Measurements from ENCODE around the gene NDUFS8.

The NDUFS8 gene

DNA sequence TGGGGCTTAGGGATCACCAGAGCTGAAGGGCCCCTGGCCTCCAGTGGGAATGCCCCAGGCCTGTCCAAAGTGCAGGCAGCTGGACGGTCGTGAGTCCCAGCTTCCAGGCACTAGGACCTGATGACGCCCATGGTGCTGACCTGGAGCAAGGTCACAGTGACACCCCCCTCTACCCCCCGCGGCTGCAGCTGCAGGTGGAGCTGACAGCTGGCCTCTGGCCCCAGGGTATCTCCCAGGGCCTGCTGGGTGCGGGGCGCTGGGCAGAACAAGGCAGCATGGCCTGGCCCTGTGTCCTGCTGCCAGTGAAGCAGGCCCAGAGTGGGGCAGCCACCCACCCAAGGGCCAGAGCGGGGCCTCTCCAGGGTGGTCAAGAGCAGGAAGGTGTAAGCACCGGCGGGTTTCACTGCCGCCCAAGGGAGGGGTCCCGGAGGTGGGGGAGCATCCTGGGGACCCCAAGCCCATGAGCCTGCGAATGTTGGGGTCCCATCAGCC lies 7.8 kb downstream of the NDUFS8 start:
- no peak for DNase-seq

DNA sequence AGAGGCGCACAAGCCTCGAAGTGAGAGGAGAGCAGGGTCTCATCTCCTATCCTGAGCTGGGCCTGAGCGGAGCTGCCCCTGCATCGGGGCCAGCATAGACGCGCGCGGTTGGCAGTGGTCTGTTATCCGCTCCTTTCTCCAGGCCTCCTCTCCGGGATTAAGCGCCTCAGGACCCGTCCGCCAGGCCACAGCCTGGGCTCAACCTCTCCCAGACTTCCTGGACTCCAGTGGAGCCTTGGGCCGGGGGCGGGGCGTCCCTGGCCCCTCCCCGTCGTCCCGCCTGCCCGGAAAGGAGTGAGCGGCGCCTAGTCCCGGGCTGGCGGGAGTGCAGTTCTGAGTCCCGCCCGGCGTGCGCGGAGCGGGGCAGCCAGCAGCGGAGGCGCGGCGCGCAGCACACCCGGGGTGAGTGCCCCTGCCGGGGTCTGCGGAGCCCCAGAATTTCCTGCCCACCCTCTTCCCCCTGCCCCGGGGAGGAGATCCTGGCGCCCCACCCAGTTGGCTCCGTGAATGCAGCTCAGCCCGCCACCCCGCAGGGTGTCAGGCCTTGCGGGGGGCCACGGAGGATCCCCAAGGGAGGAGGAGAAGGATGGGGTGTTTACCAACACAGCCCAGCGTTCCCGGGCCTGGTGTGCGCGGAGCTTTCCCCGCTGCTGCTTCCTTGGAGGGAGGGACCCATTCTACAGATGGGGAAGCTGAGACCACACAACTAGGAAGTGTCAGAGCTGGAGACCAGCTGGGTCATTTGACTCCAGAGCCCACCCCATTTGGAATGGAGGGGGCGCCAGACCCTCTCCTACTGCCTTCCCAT lies 8.4 kb downstream of the NDUFS8 start, which contains the start of gene TCIRG1:
TCIRG1 (plus strand) TSS at position 308 of the 808 bp plus-strand sequence. CDS start 2,247 bp downstream, outside the sequence.
- DNase-seq = no peak

DNA sequence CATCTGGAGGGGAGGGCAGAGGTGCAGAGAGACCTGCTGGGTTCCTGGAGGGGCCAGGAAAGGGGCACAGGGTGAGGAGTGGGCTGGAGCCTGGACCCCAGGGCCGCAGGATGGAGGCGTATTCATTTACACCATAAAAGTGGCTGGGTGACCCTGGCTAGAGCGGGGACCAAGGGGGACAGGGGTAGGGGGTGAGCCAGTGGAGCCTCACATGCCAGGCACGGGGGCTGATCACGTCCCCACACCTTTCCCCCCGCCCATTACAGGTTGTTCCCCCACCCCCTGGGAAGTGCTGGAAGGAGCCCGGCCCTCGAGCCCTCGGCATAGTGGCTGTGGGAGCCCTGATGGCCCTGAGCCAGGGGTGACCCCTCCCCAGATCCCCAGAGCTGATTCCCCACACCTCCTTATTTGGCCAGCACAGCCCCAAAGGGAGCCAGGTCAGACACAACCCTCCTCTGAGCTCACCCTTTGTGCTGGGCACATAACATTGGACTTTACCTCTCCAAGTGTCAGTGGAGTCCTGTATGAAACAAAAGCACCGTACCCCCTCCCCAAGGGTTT lies 9.1 kb downstream of the NDUFS8 start:
- no peak for DNase-seq

DNA sequence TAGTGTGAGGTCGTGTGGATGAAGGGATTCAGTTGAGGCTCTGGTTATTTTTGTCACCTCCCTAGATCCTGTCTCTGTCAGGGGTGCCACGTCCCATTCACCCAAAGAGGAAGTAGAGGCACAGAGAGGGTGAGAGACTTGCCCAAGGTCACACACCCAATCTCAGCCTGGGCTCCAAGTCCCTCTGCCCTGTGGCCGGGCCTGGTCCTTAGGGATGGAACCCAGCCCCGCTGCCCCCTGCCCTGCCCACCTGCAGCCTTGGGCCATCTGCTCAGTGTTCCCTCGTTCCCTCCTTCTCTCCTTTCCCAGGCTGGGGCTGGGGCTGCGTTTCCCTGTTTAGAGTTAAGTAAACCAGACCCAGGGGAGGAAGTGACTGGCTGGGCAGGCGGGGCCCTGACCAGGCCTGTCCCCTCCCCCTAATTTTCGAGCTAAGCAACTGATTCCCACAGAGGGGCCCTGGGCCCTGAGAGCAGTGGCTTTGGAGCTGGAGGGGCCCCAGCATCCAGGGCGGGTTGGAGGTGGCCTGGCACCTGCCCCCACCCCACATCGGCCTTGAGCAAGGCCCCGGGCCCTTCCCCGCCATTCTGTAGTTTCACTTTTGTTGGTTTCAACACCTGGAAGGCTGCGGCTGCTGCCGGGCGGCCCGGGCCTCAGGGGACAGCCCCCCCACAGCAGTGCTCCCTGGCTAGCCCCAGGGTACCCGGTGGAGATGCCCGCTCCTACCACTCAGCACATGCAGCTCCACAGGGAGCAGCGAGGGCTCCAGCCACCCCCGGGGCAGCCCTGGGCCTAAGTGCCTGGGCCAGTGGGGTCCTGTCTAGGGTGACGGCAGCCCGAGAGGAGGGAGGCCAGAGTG lies 9.8 kb downstream of the NDUFS8 start:
- DNase-seq = no peak

DNA sequence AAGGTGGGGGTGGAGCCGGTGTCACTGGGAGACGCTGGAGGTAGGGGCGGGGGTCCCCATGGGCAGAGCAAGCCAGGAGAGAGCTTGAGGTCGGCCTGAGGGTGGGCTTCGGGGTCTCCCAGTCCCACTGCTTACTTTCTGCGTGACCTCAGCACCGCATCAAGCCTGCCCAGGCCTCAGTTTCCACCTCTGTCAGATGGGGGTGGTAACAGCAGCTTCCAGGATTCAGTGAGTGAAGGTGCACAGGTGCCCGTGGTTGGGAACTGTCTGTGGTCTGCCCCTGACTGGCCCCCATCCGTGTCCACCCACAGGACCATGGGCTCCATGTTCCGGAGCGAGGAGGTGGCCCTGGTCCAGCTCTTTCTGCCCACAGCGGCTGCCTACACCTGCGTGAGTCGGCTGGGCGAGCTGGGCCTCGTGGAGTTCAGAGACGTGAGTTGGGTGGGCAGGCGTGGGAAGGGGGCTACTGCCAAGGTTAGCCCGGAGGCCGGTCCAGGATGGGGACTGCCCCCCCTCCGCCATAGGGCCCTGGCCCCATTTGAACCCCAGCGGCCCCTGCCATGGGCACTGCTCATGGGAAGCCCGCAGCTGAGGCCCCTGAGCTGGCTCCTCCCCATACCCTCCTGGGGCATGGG lies 10.6 kb downstream of the NDUFS8 start:
- DNase-seq = no peak

DNA sequence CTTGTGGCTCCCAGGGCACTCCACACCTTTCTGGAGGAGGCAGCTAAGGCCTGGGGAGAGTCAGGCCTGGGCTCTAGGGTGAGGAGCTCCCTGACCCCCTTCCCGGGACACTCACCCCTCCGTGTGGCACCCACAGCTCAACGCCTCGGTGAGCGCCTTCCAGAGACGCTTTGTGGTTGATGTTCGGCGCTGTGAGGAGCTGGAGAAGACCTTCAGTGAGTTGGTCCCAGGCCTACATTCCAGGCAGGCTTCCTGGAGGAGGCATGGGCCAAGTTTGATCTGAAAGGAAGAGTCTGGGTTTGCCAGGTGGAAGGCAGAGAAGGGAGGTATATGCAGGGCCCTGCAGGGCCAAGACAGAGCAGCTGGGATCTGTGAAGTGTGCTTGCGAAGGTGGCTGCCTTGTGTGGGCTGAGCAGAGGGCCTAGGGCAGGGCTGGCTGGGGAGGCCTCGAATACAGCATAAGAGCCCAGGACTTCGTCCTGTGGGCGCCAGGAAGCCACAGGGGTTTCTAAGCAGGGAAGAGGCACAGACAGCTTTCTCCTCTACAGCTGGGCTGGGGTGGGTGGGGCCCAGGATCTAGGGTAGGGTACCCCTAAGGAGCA lies 11.2 kb downstream of the NDUFS8 start:
- no peak for DNase-seq

DNA sequence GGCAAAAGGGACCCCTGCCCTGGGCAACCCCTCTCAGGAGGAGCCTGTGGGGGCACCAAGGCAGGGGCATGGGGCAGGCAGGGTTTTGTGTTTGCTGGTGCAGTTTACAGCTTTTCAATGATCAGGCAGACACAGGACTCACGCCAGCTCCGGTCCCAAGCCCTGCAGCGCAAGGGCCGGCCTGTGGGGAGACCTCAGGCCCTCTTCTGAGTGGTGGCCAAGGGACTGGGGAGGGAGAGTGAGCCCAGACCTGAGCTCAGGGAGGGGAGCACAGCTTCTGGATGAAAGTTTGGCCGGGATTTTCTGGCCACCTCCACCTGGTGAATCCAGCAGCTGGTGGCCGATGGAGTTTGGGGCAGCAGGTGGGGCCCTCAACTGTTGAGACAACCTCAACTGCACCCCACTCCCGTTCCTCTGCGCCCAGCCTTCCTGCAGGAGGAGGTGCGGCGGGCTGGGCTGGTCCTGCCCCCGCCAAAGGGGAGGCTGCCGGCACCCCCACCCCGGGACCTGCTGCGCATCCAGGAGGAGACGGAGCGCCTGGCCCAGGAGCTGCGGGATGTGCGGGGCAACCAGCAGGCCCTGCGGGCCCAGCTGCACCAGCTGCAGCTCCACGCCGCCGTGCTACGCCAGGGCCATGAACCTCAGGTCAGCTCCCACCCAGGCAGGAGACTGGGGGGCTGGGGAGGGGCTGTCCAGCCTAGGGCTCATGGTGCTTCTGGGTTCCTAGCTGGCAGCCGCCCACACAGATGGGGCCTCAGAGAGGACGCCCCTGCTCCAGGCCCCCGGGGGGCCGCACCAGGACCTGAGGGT lies 11.9 kb downstream of the NDUFS8 start:
- no peak for DNase-seq

DNA sequence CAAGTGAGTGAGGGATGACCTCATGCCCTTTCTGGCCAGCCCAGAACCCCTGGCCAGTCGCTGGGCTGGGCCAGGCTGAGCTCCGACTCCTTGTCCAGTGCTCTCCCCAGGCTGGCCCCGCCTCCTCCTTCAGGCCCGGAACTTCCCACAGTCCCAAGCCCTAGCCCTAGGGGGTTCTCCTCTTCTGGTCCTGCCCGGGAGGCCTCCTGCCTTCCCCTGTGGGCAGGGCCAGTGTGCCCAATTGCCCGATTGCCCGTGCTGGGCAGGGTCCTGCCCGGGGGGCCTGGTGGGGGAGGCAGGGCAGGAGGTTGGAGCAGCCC lies 12.5 kb downstream of the NDUFS8 start:
- DNase-seq = no peak

DNA sequence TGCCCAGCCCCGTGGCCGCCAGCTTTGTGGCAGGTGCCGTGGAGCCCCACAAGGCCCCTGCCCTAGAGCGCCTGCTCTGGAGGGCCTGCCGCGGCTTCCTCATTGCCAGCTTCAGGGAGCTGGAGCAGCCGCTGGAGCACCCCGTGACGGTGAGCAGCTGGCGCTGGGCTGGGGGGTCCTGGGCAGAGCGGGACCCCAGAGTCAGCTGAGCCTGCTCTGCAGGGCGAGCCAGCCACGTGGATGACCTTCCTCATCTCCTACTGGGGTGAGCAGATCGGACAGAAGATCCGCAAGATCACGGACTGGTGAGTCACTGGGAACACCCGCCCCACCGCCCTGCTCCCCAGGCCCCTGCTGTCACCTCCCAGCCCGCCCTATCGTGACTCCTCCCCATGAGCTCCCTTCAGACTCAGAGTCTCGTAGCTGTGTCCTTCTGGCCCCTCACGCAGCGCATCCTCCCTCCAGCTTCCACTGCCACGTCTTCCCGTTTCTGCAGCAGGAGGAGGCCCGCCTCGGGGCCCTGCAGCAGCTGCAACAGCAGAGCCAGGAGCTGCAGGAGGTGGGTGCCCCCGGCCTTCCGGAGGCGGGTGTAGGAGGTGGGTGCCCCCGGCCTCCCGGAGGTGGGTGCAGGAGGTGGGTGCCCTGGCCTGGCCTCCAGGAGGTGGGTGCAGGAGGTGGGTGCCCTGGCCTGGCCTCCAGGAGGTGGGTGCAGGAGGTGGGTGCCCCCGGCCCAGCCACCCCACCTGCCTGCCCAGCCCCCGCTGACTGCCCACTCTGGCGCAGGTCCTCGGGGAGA lies 13.1 kb downstream of the NDUFS8 start:
- no peak for DNase-seq

DNA sequence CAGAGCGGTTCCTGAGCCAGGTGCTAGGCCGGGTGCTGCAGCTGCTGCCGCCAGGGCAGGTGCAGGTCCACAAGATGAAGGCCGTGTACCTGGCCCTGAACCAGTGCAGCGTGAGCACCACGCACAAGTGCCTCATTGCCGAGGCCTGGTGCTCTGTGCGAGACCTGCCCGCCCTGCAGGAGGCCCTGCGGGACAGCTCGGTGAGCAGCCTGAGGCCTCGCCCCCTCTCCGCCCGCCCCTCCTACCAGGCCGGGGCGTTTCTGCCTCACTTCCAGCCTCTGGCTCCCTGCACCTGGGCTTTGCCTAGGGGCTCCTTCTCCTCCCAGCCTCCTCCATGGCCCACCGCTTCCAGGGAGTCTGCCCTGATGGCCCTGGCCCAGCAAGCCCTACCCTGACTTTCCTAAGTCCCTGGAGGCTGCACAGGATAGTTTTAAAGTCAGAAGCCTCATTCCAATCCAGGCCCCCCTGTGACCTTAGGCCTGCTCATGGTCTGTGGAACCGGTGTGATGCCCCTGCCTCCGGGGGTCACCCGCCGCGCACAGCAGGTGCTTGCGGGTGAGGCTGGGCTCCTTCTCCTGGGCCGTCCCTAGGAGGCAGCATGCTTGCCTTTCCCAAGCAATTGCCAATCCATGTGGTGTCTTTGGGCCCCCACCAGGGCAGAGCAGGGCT lies 13.8 kb downstream of the NDUFS8 start:
- DNase-seq = no peak

DNA sequence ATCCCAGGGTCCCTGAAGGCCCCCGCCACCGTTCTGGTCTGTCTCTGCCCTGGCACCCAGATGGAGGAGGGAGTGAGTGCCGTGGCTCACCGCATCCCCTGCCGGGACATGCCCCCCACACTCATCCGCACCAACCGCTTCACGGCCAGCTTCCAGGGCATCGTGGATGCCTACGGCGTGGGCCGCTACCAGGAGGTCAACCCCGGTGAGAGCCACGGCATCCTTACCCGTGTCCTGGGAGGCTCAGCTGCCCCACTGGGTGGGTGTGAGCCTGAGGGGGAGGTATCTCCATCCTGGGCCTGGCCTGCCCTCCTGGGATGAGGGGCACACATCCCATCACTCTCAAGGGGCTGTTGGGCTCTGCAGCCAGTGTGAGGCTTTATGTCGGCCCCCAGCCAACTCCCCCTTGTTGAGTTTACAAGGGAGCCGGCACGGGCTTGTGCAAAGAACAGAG lies 14.4 kb downstream of the NDUFS8 start:
- no peak for DNase-seq

DNA sequence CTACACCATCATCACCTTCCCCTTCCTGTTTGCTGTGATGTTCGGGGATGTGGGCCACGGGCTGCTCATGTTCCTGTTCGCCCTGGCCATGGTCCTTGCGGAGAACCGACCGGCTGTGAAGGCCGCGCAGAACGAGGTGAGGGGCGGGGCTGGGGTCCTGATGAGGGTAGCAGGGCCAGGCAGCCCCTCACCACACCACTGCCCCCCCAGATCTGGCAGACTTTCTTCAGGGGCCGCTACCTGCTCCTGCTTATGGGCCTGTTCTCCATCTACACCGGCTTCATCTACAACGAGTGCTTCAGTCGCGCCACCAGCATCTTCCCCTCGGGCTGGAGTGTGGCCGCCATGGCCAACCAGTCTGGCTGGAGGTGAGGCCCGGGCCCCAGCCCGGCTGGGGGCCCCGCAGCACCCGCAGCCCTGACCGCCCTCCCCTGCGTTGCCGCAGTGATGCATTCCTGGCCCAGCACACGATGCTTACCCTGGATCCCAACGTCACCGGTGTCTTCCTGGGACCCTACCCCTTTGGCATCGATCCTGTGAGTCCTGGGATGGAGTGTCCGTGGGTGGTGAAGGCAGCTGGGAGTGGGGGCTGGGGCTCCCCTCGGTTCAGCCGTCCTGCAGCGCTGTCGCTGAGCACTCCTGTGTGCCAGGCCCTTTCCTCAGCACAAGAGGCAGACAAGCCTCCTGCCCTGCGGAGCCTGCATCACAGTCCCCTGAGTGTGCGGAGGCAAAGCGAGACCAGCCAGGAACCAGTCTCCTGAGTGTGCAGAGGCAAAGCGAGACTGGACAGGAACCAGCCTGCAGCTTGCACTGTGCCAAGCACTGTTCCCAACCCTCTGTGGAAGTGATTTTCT lies 17.2 kb downstream of the NDUFS8 start:
- no peak for DNase-seq

DNA sequence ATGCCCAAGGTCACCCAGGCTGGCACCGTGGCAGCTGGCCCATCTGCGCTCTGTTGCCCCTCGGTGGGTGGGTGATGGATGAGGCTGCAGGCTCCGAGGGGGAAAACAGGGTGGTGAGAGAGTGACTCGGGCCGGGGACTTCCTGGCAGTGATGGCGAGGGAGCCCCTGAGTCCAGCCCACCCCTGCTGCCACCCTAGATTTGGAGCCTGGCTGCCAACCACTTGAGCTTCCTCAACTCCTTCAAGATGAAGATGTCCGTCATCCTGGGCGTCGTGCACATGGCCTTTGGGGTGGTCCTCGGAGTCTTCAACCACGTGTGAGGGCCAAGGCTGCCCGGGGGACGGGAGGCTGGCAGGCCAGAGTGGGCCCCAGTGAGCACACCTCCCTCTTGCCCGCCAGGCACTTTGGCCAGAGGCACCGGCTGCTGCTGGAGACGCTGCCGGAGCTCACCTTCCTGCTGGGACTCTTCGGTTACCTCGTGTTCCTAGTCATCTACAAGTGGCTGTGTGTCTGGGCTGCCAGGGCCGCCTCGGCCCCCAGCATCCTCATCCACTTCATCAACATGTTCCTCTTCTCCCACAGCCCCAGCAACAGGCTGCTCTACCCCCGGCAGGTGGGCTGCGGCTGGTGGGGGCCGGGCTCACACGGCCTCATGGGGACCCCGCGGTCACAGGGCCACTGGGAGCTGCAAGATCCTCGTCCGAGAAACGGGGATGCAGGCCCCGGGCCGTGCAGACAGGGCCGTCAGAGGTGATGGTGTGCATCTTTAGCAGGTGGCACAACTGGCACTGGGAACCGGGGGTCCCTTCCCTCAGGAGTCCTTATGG lies 18.4 kb downstream of the NDUFS8 start:
- no peak for DNase-seq

DNA sequence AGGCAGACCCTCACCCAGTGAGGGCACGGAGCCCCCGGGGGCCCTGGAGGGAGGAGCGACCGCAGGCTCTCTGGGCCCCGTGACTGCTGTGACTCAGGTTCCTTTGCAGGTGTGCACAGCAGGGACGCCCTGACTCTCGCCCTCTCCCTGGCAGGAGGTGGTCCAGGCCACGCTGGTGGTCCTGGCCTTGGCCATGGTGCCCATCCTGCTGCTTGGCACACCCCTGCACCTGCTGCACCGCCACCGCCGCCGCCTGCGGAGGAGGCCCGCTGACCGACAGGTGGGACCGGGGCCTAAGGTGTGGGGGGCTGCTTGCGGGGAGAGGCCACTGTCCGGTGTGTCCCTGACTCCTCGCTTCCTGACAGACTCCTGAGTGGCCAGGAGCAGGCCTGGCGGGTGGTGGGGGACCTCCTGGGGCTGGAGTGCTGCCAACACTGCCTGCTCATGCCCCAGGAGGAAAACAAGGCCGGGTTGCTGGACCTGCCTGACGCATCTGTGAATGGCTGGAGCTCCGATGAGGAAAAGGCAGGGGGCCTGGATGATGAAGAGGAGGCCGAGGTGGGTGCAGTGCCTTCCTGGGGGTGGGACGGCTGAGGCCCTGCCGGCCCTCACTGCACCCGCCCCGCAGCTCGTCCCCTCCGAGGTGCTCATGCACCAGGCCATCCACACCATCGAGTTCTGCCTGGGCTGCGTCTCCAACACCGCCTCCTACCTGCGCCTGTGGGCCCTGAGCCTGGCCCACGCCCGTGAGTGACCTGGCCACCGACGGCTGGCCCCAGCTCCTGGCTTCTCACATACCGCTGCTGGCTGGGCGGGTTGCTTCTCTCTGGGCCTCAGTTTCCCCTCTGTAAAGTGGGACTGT lies 19.3 kb downstream of the NDUFS8 start:
- DNase-seq = no peak

DNA sequence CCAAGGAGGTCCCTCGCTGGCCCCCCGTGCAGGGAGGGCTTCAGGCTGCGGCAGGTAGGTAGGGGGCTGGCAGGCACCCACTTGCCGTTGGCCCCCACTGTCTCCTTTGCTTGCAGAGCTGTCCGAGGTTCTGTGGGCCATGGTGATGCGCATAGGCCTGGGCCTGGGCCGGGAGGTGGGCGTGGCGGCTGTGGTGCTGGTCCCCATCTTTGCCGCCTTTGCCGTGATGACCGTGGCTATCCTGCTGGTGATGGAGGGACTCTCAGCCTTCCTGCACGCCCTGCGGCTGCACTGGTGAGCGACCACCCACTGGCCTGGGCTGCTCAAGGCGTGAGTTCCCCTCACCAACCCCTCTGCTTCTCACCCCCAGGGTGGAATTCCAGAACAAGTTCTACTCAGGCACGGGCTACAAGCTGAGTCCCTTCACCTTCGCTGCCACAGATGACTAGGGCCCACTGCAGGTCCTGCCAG lies 19.9 kb downstream of the NDUFS8 start:
- no peak for DNase-seq

DNA sequence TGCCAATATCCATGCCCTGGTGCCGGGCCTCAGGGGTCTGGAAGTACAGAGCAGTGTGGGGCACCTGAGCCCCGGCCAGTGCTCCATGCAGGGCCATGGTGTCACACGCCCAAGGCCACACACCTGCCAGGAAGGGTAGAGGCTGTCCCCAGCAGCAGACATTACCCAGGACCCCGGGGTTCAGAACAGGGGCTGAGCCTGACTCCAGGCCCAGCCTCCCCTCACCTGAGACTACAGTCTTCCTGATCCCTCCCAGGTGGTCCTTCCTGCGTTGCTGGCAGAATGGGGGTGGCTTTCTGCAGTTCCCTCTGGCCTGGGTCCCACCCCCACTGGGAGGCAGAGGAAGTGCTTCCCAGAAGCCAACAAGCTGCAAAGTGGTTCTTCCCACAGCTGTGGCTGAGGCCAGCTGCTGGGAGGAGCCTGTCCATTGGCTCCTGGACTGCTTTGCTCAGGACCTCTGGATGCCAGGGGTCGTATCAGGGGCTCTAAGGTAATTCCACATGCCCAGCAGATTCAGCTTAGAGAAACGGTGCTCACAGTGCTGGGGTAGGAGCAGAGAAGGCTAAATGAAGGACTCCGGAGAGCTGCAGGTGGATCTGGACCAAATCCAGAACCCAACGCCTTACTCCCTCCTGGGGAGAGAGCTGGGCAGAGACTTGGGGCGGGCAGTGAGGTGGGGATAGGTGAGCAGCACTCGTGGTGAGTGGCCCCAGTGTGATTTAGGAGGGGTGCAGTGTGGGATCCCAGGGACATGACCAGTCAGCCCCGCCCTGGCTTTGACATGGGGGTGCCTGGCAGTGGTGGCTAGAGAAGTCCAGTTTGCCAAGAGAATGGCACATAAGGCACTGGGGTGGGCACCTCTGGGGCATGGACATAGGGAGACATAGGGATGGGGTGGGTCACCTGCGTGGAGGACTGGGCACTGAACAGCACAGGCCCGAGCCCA lies 21.0 kb downstream of the NDUFS8 start:
- DNase-seq = no peak
